Left lung (tissue), 10 donors: ENCODE data around the gene UGT1A4. TPM values are rescaled to one million over a fixed set of nuclear protein-coding genes. Genes with fewer than 3 reads are reported as not detected.
A peak's percentile ranks its signal among the peaks of the same experiment; 100 is the strongest.

Source experiments
- ATAC-seq: fragments of 200-7000 bp; cut with Tn5 transposase; one replicate; pipeline ENCODE4 v1.9.1; 2020; ENCODE audit warnings: moderate library complexity
- DNase-seq, 4 donors: peaks; one replicate each; pipeline ENCODE4 v3.0.0-alpha.2; 2013 to 2020
- H3K27ac ChIP-seq, 2 donors: fragments of 200-600 bp; sonication (generic) in 1 of 2; one replicate each; pipeline versions ENCODE4 v1.5.0 to v1.8.0; 2020 to 2021
- H3K27me3 ChIP-seq, 2 donors: fragments of 200-600 bp; sonication (generic) in 1 of 2; one replicate each; pipeline versions ENCODE4 v1.5.0 to v1.8.0; 2020 to 2021
- H3K36me3 ChIP-seq, 2 donors: fragments of 200-600 bp; sonication (generic) in 1 of 2; one replicate each; pipeline versions ENCODE4 v1.5.0 to v1.8.0; 2020 to 2021
- H3K4me1 ChIP-seq, 2 donors: fragments of 200-600 bp; one replicate each; pipeline ENCODE4 v1.8.0; 2021
- H3K4me3 ChIP-seq, 2 donors: fragments of 200-600 bp; sonication (generic) in 1 of 2; one replicate each; pipeline versions ENCODE4 v1.5.0 to v1.8.0; 2020 to 2021; ENCODE audit warnings: mild to moderate bottlenecking in 1 of 2
- H3K9me3 ChIP-seq, 2 donors: fragments of 200-600 bp; sonication (generic) in 1 of 2; one replicate each; pipeline versions ENCODE4 v1.5.0 to v1.8.0; 2020 to 2021
- intact Hi-C, 2 donors: fragments of 100-400 bp; cut with DNase I; formaldehyde crosslinking; loops; one replicate each; pipeline versions ENCODE4 v1.11.2 to v1.14.2; 2022
- polyA plus RNA-seq, 6 donors: library from polyadenylated mRNA; unstranded; fragments of 120-200 nt; gene quantifications; one replicate each; pipeline ENCODE4 v1.2.1, GENCODE V29; 2013; ENCODE audit not compliant: insufficient read length in 6 of 6
- total RNA-seq, 2 donors: library from RNA; stranded (reverse); fragmentation: NEBNext Ultra II Directional; extraction: Animal tissue kit (Norgen Biotek cat#: 25700); gene quantifications; one replicate each; pipeline ENCODE4 v1.2.1, GENCODE V29; 2021
- TF ChIP-seq, protein P1 (sequence below), 2 donors: fragments of 200-600 bp; sonication (generic) in 1 of 2; IDR thresholded peaks; one replicate each; pipeline versions ENCODE4 v1.5.0 to v1.8.0; 2021; ENCODE audit warnings: antibody characterized with exemption in 2 of 2
- donor health status: DM: no; HTN: yes; CAD: no.
- donor health status: DM: no; HTN: no; CAD: no.

Gene UGT1A4
- total and polyA plus RNA-seq, 8 donors: not detected

DNA sequence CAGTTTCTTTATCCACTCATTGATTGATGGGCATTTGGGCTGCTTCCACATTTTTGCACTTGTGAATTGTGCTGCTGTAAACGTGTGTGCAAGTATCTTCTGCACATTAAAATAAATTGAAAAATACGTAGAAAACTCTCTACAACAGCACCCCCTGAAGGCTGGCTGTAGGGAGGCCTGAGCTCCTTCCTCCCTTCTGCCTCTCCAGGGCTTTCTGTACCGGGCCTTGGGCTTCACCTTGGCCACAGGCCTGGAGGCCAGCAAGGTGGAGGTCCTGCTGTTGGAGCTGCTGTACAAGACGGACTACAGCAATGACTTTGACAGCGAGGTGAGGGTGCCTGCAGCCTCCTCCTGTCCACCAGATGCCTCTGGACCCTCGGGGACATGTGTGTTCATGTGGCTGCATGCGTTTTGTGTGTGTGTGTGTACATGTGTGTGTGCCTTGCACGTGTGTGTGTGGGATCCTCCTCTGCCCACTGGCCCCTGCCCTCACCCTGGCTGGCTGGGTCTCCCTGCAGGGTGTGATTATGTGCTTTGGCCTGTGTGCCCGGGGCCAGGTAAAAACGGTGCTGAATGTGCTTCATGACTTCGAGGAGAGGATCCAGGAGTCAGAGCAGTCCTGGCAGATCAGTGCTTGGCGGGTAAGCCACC is 88.8 kb downstream of the UGT1A4 start:
- TF ChIP-seq, protein P1, sequence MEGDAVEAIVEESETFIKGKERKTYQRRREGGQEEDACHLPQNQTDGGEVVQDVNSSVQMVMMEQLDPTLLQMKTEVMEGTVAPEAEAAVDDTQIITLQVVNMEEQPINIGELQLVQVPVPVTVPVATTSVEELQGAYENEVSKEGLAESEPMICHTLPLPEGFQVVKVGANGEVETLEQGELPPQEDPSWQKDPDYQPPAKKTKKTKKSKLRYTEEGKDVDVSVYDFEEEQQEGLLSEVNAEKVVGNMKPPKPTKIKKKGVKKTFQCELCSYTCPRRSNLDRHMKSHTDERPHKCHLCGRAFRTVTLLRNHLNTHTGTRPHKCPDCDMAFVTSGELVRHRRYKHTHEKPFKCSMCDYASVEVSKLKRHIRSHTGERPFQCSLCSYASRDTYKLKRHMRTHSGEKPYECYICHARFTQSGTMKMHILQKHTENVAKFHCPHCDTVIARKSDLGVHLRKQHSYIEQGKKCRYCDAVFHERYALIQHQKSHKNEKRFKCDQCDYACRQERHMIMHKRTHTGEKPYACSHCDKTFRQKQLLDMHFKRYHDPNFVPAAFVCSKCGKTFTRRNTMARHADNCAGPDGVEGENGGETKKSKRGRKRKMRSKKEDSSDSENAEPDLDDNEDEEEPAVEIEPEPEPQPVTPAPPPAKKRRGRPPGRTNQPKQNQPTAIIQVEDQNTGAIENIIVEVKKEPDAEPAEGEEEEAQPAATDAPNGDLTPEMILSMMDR (IDR thresholded peaks at IDR 0.05): no peak
- intact Hi-C loops: no loop called here
- DNase-seq: peak in 1 of 4 donors; percentile 51

DNA sequence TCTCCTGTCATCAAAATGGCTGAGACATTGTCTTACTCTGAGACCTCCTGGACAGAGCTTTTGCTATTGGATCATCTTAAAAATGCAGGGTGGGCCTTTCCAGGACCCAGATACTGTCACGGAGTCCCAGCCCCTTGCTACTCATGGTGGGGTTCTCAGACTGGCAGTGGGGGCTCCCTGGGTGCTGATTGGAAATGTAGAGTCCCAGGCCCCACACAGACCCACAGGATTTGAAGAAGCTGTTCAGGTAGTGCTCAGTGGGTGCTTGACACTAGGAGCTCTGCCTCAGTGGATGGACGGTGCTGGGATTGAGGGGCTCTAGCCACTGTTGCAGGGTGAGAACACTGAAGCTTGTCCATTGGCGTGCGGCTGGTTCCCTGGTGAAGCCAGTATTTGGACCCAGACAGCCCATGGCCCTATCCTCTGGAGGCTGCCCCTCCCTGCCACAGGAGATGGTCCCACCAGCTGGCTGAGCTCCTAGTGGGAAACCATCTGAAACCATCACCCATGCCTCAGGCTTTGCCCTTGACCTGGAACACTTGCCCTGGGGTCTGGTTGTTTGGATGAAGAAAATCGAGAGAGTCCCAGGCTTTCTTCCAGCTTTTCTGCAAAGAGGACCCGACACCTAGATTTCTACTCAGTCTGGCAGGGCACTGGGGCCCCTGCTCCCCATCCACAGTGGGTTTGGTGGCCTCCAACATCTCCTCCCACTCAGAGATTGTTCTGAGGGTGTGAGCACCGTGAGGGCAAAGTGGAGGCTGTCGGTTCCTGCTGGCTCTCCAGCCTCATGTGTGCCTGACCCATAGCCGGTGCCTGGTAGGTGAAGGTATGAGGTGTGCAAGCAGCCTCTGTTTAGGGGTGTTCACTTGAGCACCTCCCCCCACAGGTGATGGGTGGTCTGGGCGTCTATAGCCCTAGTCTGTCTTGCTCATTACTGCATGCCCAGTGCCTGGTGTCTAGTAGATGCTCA is 89.7 kb downstream of the UGT1A4 start:
- DNase-seq (peak in 1 of 4 donors; percentile 20), ATAC-seq (no peak)
- TF ChIP-seq, protein P1 (IDR thresholded peaks at IDR 0.05): no peak
- no peak overlapping the region for H3K27ac ChIP-seq
- peaks cover 0 to 26% of the 10 kb centered on the region in 2 donors for H3K27me3 ChIP-seq
- no peaks in the 10 kb centered on the region for H3K36me3 ChIP-seq
- no peaks in the 10 kb centered on the region for H3K9me3 ChIP-seq
- H3K4me3 ChIP-seq: no peak overlapping the region
- H3K4me1 ChIP-seq: no peaks in the 10 kb centered on the region
- intact Hi-C loops: no loop called here

More for the DNA sequence above, 88.8 kb downstream of the UGT1A4 start:
- H3K27ac ChIP-seq: no peak overlapping the region
- no peak overlapping the region for H3K4me3 ChIP-seq
- no peak for ATAC-seq
- peaks cover 0 to 26% of the 10 kb centered on the region in 2 donors for H3K27me3 ChIP-seq
- H3K36me3 ChIP-seq: no peaks in the 10 kb centered on the region
- no peaks in the 10 kb centered on the region for H3K9me3 ChIP-seq
- no peaks in the 10 kb centered on the region for H3K4me1 ChIP-seq

DNA sequence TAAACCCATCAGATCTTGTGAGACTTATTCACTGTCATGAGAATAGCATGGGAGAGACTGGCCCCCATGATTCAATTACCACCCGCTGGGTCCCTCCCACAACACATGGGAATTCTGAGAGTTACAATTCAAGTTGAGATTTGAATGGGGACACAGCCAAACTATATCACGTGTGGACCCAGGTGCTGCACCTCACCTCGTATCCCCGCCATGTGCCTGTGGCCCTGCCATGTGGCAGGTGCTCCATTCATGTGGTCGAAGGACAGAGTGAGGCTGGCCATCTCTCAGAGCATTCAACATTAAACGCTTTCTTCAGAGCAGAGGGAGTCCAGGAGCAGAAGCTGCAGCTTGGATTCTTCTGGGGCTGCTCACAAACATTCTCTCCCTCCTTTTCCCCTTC is 91.8 kb downstream of the UGT1A4 start:
- peaks cover 0 to 26% of the 10 kb centered on the region in 2 donors for H3K27me3 ChIP-seq
- TF ChIP-seq, protein P1 (IDR thresholded peaks at IDR 0.05): no peak
- H3K36me3 ChIP-seq: no peaks in the 10 kb centered on the region
- intact Hi-C loops: no loop called here
- H3K27ac ChIP-seq: no peak overlapping the region
- H3K4me3 ChIP-seq: no peak overlapping the region
- ATAC-seq (no peak), DNase-seq (peak in 2 of 4 donors; percentile 9 to 28)
- H3K4me1 ChIP-seq: no peaks in the 10 kb centered on the region
- H3K9me3 ChIP-seq: no peaks in the 10 kb centered on the region

DNA sequence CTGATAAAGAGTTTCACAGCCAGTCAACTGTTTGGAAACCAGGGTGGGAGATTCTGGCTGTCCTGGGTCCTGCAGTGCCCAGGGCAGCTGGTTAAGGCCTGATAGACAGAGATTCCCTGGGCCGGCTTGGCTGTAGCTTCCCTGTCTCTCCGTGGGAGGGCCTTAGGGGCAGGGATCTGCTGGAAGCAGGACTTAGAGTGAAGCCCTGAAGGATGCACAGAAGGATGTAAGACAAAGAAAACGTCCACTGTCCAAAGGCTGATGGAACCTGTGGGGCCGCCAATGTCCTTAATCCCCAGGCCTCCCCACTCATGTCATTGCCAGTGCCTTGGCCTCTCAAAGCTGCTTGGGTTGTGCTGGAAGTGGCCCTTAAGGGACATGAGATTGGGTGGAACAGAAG is 92.6 kb downstream of the UGT1A4 start:
- Histone ChIP-seq H3K4me3 (no peak overlapping the region), H3K27me3 (peaks cover 0 to 26% of the 10 kb centered on the region in 2 donors), H3K9me3 (peaks cover 0 to 4% of the 10 kb centered on the region in 2 donors), H3K4me1 (no peaks in the 10 kb centered on the region), H3K27ac (no peak overlapping the region), H3K36me3 (no peaks in the 10 kb centered on the region)
- intact Hi-C loops: no loop called here
- ATAC-seq: no peak
- DNase-seq: peak in 2 of 4 donors; percentile 7 to 14
- TF ChIP-seq, protein P1 (IDR thresholded peaks at IDR 0.05): no peak

DNA sequence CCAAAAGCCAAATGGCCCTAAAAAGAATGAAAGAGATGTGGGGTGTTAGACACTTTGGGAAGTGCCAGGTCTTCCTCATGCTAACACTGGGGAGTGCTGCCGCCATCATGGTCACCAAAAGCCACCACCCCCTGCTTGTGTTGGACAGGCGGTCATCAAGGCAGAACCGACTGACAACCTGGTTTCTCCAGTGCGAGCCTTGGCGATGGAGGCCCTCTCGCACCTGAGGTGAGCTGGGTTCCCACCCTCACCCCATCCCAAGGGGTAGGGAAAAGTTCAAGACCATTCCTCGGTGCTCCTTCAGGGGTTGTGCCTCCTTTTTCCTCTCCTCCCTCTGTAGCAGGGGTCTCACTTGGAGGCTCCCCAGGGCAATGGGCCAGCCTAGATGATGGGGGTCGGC is 93.2 kb downstream of the UGT1A4 start:
- Histone ChIP-seq H3K4me3 (no peak overlapping the region), H3K9me3 (peaks cover 0 to 4% of the 10 kb centered on the region in 2 donors), H3K27ac (no peak overlapping the region), H3K4me1 (no peaks in the 10 kb centered on the region), H3K36me3 (no peaks in the 10 kb centered on the region), H3K27me3 (peaks cover 0 to 26% of the 10 kb centered on the region in 2 donors)
- ATAC-seq (no peak), DNase-seq (peak in 2 of 4 donors; percentile 25 to 50)
- TF ChIP-seq, protein P1 (IDR thresholded peaks at IDR 0.05): no peak
- intact Hi-C loops: no loop called here
